ENCODE measurements around the gene FRMD4A. TPM values are rescaled to one million over a fixed set of nuclear protein-coding genes. Genes with fewer than 3 reads are reported as not detected.

Gene FRMD4A
- total and polyA plus RNA-seq, 8 donors = 6.9 to 25.3 (median 11.3) TPM

DNA sequence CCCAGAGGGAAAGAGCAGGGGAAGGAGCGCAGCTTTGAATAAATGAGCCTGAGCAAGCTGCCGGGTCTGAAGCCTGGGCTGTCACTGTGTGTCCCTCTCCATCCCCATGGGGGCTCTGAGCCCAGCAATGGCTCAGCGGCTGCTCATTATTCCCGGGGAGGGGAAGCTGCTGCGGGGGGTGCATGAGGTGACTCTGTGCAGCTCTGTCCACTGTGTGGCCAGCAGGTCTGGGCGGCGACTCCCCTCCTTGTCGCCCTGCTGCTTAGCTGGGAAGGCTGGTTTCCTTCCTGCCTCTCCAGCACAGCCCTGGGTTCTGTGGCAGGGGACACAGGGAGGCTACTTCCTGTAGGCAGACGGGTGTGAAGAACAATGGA, 509.8 kb downstream of the FRMD4A start:
- no peak overlapping the region for H3K27ac ChIP-seq
- DNase-seq = no peak
- intact Hi-C loops (cut with DNase I; ENCODE audit: low total_unique reads) = no loop called here
- 40 to 55% (median 47%) methylated on average over 6 to 9 of the region's 9 CpGs for WGBS, 5 donors
- peaks cover 0 to 16% (median 9%) of the 10 kb centered on the region in 4 donors for H3K4me1 ChIP-seq
- H3K4me3 ChIP-seq = no peak overlapping the region
- peaks cover 0 to 10% (median 0%) of the 10 kb centered on the region in 3 donors for H3K27me3 ChIP-seq
- H3K9me3 ChIP-seq = no peaks in the 10 kb centered on the region
- TF ChIP-seq, protein P1, sequence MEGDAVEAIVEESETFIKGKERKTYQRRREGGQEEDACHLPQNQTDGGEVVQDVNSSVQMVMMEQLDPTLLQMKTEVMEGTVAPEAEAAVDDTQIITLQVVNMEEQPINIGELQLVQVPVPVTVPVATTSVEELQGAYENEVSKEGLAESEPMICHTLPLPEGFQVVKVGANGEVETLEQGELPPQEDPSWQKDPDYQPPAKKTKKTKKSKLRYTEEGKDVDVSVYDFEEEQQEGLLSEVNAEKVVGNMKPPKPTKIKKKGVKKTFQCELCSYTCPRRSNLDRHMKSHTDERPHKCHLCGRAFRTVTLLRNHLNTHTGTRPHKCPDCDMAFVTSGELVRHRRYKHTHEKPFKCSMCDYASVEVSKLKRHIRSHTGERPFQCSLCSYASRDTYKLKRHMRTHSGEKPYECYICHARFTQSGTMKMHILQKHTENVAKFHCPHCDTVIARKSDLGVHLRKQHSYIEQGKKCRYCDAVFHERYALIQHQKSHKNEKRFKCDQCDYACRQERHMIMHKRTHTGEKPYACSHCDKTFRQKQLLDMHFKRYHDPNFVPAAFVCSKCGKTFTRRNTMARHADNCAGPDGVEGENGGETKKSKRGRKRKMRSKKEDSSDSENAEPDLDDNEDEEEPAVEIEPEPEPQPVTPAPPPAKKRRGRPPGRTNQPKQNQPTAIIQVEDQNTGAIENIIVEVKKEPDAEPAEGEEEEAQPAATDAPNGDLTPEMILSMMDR (IDR thresholded peaks at IDR 0.05) = no peak
- TF ChIP-seq POLR2AphosphoS5 (IDR thresholded peaks at IDR 0.05) = no peak
- TF ChIP-seq POLR2A (IDR thresholded peaks at IDR 0.05) = no peak
- no peak for TF ChIP-seq EP300 (IDR thresholded peaks at IDR 0.05)
- no peaks in the 10 kb centered on the region for H3K36me3 ChIP-seq

DNA sequence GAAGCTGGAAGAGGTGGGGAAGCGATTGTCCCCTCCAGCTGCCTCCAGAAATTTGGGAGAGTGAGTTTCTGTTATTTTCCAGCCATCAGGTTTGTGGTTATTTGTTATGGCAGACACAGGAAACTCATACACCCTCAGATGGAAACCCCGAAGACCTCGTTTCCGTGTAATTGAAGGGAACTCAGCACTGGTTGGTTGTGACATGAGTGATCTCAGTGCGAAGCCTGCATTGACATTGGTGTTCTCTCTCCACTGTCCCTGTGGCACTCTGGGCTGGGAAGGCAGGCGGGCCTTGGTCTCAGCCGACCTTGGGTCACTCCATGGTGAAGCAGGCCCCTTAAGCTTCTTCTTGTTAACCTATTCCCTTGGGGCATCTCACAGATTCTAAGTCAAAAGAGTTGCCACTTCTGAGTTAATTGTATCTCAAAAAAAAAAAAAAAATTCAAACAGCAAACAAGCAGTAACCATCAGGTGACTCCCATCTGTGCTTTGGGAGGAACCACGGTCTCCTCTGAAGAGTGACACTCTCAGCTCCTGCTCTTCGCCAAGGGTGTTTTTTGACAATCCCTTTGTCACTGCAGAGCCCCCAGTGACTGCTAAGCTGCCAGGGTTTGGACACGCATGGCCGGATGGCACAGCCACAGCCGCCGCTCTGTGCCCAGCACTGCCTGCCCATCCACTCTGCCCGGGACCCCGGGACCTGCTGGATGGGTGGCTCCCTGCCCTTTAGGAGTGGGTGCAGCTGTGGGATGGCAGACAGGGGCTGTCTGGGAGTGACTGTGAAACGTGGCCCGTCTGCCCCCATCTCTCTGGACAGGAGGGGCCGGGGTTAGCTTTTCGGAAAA, 510.4 kb downstream of the FRMD4A start:
- Histone ChIP-seq H3K9me3 (no peaks in the 10 kb centered on the region), H3K27me3 (peaks cover 0 to 10% (median 0%) of the 10 kb centered on the region in 3 donors), H3K4me3 (no peak overlapping the region), H3K27ac (no peak overlapping the region), H3K4me1 (peaks cover 0 to 19% (median 9%) of the 10 kb centered on the region in 4 donors), H3K36me3 (no peaks in the 10 kb centered on the region)
- intact Hi-C loops (cut with DNase I; ENCODE audit: low total_unique reads) = no loop called here
- DNase-seq = no peak
- WGBS, 5 donors = 82 to 93% (median 83%) methylated on average over 14 to 19 of the region's 19 CpGs
- TF ChIP-seq POLR2A (IDR thresholded peaks at IDR 0.05) (no peak), EP300 (IDR thresholded peaks at IDR 0.05) (no peak), POLR2AphosphoS5 (IDR thresholded peaks at IDR 0.05) (no peak)
- TF ChIP-seq, protein P1 (IDR thresholded peaks at IDR 0.05) = no peak

DNA sequence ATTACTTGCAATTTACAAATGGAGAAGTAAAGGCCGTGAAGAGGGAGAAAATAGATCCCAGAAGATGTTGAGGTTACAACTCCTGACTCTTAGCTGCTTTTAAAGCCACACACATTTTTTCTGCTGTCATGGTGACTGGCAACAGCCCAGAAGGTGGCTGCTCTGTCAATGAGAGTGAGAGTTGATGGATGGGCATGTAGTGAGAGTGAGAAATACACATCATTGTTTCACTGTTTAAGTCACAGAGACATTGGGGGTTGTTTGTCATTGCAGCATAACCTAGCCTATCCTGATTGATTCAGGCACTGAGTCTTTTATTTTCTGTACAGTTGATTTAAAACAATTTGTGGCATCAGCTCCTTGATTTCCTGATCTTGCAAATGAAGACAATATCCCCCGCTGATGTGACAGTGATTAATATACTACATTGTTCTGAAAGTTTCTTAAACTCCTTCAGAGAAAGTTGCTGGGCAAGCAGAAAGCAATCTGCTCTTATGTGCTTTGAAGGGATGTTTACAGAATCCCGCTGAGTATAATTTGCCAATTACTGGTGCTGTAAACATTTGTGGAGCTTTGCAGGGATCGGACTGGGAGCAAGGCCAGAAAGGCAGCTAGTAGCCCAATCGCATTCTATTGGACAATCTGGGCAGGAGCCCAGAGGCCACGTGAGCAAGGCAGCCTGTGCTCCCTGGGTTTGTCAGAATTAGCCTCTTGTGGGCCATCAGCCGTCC, 514.4 kb downstream of the FRMD4A start:
- TF ChIP-seq, protein P1 (IDR thresholded peaks at IDR 0.05) = no peak
- TF ChIP-seq POLR2AphosphoS5 (IDR thresholded peaks at IDR 0.05) = peak in 2 of 3 donors; percentile 48 to 69
- Histone ChIP-seq H3K36me3 (no peaks in the 10 kb centered on the region), H3K4me3 (no peak overlapping the region), H3K4me1 (peaks cover 4 to 30% (median 17%) of the 10 kb centered on the region in 4 donors), H3K27me3 (peaks cover 0 to 8% (median 0%) of the 10 kb centered on the region in 3 donors), H3K27ac (peak overlapping the region in 4 of 5 donors; percentile 13 to 61 (median 40)), H3K9me3 (no peaks in the 10 kb centered on the region)
- intact Hi-C loops (cut with DNase I; ENCODE audit: low total_unique reads) = no loop called here
- peak; percentile 87 to 88 for DNase-seq
- WGBS, 5 donors = 30 to 35% (median 34%) methylated on average over 7 of the region's 7 CpGs

DNA sequence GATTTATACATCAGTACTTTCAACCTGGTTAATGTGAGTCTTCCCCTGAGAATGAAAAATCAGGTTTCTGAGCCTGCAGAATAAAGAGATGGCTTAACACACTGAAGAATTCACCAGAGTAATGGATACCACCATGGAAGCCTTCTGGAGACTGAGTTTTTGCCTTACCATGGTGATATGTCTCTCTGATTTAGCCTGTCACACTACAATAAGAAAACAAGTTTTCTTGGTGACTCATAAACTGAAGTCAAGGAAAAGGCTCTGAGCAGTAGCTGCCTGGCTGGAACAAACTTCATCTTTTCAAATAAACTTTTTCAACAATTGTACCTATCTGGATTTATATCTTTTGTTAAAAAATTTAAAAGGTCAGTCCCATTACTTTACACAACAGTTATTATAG, 515.0 kb downstream of the FRMD4A start:
- no peak overlapping the region for H3K27ac ChIP-seq
- no peaks in the 10 kb centered on the region for H3K36me3 ChIP-seq
- no peaks in the 10 kb centered on the region for H3K9me3 ChIP-seq
- no peak overlapping the region for H3K4me3 ChIP-seq
- no peak for TF ChIP-seq POLR2A (IDR thresholded peaks at IDR 0.05)
- no peak for TF ChIP-seq EP300 (IDR thresholded peaks at IDR 0.05)
- no peak for TF ChIP-seq POLR2AphosphoS5 (IDR thresholded peaks at IDR 0.05)
- TF ChIP-seq, protein P1 (IDR thresholded peaks at IDR 0.05) = no peak
- H3K4me1 ChIP-seq = peaks cover 4 to 30% (median 17%) of the 10 kb centered on the region in 4 donors
- intact Hi-C loops (cut with DNase I; ENCODE audit: low total_unique reads) = no loop called here
- no peak for DNase-seq
- H3K27me3 ChIP-seq = peaks cover 0 to 2% (median 0%) of the 10 kb centered on the region in 3 donors

All from stomach (tissue), 9 donors.